NT2/D1 (cell line): Measurements from ENCODE around the gene PEF1.

Experiments used
- DNase-seq: peaks from one replicate; pipeline ENCODE4 v3.0.0-alpha.2; 2011; ENCODE audit warnings: low read depth, low spot score
- H3K27me3 ChIP-seq: 2 replicates; pipeline ENCODE4 v1.6.0; 2011; ENCODE audit warnings: mild to moderate bottlenecking; ENCODE audit not compliant: insufficient read length, insufficient read depth
- H3K36me3 ChIP-seq: 2 replicates; pipeline ENCODE4 v1.6.1; 2011; ENCODE audit warnings: mild to moderate bottlenecking, low read length, mixed read lengths; ENCODE audit not compliant: insufficient read depth, insufficient read length
- H3K4me1 ChIP-seq: 2 replicates; pipeline ENCODE4 v1.5.1; 2011; ENCODE audit not compliant: insufficient read depth, insufficient read length
- H3K4me3 ChIP-seq: 2 replicates; pipeline ENCODE4 v1.5.1; 2011; ENCODE audit warnings: low read depth; ENCODE audit not compliant: insufficient read length
- H3K9ac ChIP-seq: 2 replicates; pipeline ENCODE4 v1.6.0; 2011; ENCODE audit warnings: low read depth; ENCODE audit not compliant: insufficient read length
- H3K9me3 ChIP-seq: 2 replicates; pipeline ENCODE4 v1.5.1; 2011; ENCODE audit warnings: mild to moderate bottlenecking, low read length; ENCODE audit not compliant: insufficient read depth
- SUZ12 ChIP-seq: IDR thresholded peaks from 2 replicates; pipeline ENCODE4 v1.6.1; 2011; ENCODE audit not compliant: insufficient read length, insufficient read depth; ENCODE audit errors: extremely low read depth
- YY1 ChIP-seq: IDR thresholded peaks from 2 replicates; pipeline ENCODE4 v1.6.1; 2011; ENCODE audit not compliant: insufficient read length, insufficient read depth
- ZNF274 ChIP-seq: IDR thresholded peaks from 2 replicates; pipeline ENCODE4 v1.6.1; 2011; ENCODE audit warnings: mild to moderate bottlenecking, low read depth, low read length

PEF1 gene

GRCh38 chr1:31660871-31661455 lies 16.3 kb upstream of the PEF1 start:
- H3K4me1 ChIP-seq, result peaks cover 21% of the 10 kb centered on the region
- no peak for DNase-seq
- no peaks in the 10 kb centered on the region for H3K9me3 ChIP-seq
- H3K36me3 ChIP-seq, result no peaks in the 10 kb centered on the region
- H3K4me3 ChIP-seq, result no peak overlapping the region
- H3K27me3 ChIP-seq, result no peaks in the 10 kb centered on the region
- TF ChIP-seq ZNF274 (no peak), YY1 (no peak), SUZ12 (no peak)
- no peak overlapping the region for H3K9ac ChIP-seq

- Histone ChIP-seq H3K4me3 (no peak overlapping the region), H3K36me3 (no peaks in the 10 kb centered on the region), H3K9me3 (no peaks in the 10 kb centered on the region), H3K27me3 (no peaks in the 10 kb centered on the region), H3K4me1 (peaks cover 20% of the 10 kb centered on the region), H3K9ac (no peak overlapping the region)
- no peak for DNase-seq
- no peak for TF ChIP-seq YY1
Measured at GRCh38 chr1:31659889-31660288, 15.2 kb upstream of the PEF1 start.

GRCh38 chr1:31658721-31659120 lies 14.0 kb upstream of the PEF1 start:
- H3K36me3 ChIP-seq, result peaks cover 3% of the 10 kb centered on the region
- peak overlapping the region; percentile 11 for H3K9ac ChIP-seq
- peaks cover 20% of the 10 kb centered on the region for H3K4me1 ChIP-seq
- no peaks in the 10 kb centered on the region for H3K9me3 ChIP-seq
- no peaks in the 10 kb centered on the region for H3K27me3 ChIP-seq
- TF ChIP-seq YY1, result no peak
- no peak for DNase-seq
- H3K4me3 ChIP-seq, result no peak overlapping the region

GRCh38 chr1:31657972-31658510 lies 13.4 kb upstream of the PEF1 start:
- peaks cover 20% of the 10 kb centered on the region for H3K4me1 ChIP-seq
- H3K9me3 ChIP-seq, result no peaks in the 10 kb centered on the region
- DNase-seq, result no peak
- H3K36me3 ChIP-seq, result peaks cover 3% of the 10 kb centered on the region
- no peak overlapping the region for H3K4me3 ChIP-seq
- TF ChIP-seq YY1, result no peak
- H3K27me3 ChIP-seq, result no peaks in the 10 kb centered on the region
- no peak overlapping the region for H3K9ac ChIP-seq

- peaks cover 20% of the 10 kb centered on the region for H3K4me1 ChIP-seq
- no peaks in the 10 kb centered on the region for H3K27me3 ChIP-seq
- TF ChIP-seq ZNF274 (no peak), YY1 (no peak), SUZ12 (no peak)
- DNase-seq, result no peak
- peaks cover 6% of the 10 kb centered on the region for H3K36me3 ChIP-seq
- no peak overlapping the region for H3K9ac ChIP-seq
- no peaks in the 10 kb centered on the region for H3K9me3 ChIP-seq
- H3K4me3 ChIP-seq, result no peak overlapping the region
Measured at GRCh38 chr1:31657020-31657804, 12.5 kb upstream of the PEF1 start.

GRCh38 chr1:31655756-31656155 lies 11.1 kb upstream of the PEF1 start:
- no peaks in the 10 kb centered on the region for H3K9me3 ChIP-seq
- H3K4me1 ChIP-seq, result peaks cover 16% of the 10 kb centered on the region
- DNase-seq, result no peak
- TF ChIP-seq SUZ12 (no peak), ZNF274 (no peak), YY1 (no peak)
- no peak overlapping the region for H3K9ac ChIP-seq
- H3K4me3 ChIP-seq, result no peak overlapping the region
- no peaks in the 10 kb centered on the region for H3K27me3 ChIP-seq
- peaks cover 6% of the 10 kb centered on the region for H3K36me3 ChIP-seq

- Histone ChIP-seq H3K4me3 (no peak overlapping the region), H3K4me1 (peaks cover 15% of the 10 kb centered on the region)
Measured at GRCh38 chr1:31655104-31655503, 10.4 kb upstream of the PEF1 start.

More at GRCh38 chr1:31655104-31655503, 10.4 kb upstream of the PEF1 start:
- Histone ChIP-seq H3K9ac (no peak overlapping the region), H3K27me3 (no peaks in the 10 kb centered on the region), H3K9me3 (no peaks in the 10 kb centered on the region), H3K36me3 (peaks cover 6% of the 10 kb centered on the region)
- DNase-seq, result no peak
- TF ChIP-seq SUZ12 (no peak), ZNF274 (no peak), YY1 (no peak)
